HG03159 (cell line): Measurements from ENCODE around the gene IL12RB1.
"Not testable (repeated sequence)": the region's sequence is repeated elsewhere in the genome, so short reads cannot be mapped to it uniquely, and the experiment has no call there.

ENCODE experiments used
- ATAC-seq: cut with Tn5 transposase; IDR thresholded peaks from one replicate; pipeline ENCODE4 v1.9.1; 2021; ENCODE audit warnings: mild to moderate bottlenecking, moderate library complexity; ENCODE audit not compliant: unreplicated experiment

Gene IL12RB1

DNA sequence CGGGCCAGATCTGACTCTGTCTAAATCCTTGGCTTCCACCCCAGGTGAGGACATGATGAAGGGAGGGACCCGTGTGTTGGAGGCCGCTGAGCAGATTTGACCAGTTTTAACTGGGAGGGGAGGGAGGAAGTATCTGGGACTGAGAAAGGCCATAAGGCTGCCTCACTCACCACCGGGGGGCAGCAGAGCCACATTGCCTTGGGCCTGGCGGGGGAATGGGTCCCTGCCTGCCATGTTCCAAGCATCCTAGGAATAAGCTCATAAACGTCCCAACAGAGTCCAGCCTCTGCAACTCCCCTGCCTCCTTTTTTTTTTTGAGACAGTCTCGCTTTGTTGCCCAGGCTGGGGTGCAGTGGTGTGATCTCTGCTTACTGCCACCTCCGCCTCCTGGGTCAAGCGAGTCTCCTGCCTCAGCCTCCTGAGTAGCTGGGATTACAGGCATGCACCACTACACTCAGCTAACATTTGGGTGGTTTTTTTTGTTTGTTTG lies 26.3 kb upstream of the IL12RB1 start:
- no peak for ATAC-seq

DNA sequence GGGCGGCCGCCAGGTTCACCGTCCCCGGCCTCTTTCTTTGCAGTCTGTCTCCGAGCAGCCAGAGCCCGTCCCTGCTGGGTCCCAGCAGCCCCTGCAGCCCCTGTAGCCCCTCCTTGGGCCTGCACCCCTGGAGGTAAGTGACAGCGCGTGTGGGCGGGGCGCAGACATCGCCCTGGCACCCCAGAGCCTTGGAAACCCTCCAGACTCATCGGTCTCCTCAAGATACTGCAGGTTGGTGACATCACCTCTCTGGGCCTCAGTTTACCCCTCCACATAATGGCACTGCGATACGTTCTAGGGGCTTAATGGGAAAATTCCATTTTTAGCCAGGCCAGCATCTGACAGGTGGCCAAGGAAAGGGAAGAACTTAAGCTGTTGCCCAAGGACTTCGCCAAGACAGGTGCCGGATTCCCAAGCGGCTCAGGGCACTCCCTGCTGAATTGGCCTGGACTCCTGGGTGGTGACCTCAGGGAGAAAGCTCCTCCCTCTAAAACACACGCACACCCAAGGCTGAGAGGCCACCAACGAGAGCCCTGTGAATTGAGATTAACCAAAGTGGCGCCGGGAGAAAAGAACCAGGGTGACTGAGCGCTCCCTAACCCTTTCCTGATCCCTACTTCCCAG lies 24.0 kb upstream of the IL12RB1 start:
- ATAC-seq, result no peak

DNA sequence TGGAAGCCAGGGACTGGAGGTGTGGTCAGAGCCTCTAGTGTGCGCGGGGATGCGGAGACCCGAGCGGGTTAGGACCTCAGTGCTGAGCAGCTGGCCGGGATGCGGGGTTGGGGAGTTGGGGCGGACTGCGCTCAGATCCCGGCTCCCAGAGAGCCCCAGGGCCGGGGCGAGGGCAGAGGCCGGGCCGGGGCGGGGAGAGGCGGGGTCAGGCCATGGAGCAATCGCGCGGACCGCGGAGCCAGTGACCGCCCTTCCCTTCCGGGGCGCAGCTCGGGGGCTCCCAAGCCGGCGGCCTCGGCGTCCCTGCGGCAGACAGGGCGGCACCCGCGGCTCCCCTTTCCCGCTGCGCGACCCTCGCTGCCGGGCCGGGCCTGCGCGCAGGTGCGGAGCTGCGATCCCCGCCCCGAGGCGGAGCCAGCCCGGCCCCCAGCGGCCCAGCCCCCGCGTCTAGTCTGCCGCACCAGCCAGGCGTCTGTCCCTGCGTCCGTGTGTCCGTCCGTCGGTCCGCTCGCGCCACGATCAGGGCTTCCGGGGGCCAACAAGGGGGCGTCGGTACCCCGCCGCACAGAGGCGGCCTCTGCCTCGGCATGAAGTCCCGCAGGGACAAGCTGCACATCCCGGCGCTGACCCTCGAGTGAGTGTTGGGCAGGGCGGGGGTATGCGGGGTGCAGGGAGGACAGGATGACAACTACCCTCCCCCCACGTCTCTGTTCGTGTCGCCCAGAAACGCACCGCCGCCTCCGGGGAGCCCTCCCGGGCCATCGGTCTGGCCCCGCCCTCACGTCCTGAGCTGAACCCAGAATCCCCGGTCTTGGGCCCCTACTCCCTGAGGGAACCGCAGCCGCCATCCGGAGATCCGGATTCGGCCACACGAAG lies 23.2 kb upstream of the IL12RB1 start:
- no peak for ATAC-seq

DNA sequence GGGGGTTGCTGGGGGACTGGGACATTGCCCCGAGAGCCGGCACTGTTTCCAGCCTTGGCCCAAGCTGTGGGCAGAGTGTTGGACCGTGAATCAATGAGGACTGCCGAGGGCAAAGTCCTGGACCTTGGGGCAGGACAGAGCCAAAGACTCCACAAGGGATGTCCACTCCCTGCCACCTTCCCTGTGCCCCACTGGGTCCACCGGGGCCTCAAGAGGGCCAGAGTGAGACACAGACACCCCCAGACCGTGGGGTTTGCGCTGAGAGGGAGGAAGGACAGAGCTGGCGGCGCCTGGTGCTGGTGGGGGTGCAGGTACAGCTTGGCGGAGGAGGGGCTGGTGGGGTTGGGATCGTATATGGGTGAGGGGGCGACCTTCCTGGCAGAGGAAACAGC lies 22.6 kb upstream of the IL12RB1 start:
- no peak for ATAC-seq

DNA sequence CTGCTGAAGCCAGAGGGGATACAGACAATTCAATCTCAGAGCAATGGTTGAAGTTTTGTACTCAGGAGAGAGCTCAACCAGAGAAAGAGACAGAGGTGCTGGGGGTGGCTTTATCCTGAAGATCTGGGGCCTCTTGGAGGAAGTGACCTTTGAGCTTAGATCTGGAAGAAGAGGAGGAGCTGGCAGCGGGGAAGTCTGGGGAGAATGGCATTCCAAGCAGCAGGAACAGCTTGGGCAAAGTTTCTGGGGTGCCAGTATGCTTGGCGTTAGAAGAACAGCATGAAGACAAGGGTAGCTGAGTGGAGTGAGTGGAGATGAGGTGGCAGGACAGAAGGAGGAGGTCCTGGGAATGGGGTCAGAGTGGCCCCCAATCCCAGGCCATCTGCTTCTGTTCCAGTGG lies 22.2 kb upstream of the IL12RB1 start:
- ATAC-seq, result no peak

DNA sequence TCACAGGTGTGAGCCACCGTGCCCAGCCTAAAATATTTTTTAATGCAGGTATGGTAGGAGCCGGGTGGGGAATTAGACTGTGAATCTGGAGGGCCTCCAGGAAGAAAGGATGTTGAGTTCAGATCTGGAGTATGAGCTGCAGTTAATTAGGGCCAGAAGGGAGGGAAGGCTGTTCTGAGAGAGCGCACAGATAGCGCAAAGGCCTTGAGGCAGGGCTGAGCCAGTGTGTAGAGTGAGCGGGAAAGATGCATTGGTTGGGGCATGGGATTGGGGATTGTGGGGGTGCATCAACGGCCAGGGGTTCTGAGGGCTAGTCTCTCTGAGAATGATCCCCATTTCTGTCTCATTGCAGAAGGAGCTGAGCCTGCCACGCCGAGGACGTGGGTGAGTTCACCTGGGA lies 20.5 kb upstream of the IL12RB1 start:
- ATAC-seq, result no peak

DNA sequence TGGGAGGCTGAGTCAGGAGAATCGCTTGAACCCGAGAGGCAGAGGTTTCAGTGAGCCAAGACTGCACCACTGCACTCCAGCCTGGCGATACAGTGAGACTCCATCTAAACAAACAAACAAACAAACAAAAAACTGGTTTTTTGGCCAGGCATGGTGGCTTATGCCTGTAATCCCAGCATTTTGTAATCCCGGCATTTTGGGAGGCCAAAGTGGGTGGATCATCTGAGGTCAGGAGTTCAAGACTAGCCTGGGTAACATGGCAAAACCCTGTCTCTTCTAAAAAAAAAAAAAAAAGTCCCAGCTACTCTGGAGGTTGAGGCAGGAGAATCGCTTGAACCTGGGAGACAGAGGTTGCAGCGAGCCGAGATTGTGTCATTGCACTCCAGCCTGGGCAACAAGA lies 18.5 kb upstream of the IL12RB1 start:
- ATAC-seq, result not testable (repeated sequence)

DNA sequence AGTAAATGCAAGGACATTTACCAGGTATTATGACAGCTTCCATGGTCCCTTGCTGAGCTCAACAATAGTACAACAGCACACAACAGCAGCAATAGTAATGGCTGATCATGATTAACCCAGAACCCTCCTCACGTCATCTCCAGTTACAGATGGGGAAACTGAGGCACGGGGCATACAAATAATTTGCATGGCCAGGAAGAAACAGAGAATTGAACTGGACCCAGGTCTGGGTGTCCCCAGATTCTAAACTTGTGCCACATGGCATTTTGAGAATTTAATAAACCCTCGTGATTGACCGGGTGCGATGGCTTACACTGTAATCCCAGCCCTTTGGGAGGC lies 18.0 kb upstream of the IL12RB1 start:
- ATAC-seq, result no peak

DNA sequence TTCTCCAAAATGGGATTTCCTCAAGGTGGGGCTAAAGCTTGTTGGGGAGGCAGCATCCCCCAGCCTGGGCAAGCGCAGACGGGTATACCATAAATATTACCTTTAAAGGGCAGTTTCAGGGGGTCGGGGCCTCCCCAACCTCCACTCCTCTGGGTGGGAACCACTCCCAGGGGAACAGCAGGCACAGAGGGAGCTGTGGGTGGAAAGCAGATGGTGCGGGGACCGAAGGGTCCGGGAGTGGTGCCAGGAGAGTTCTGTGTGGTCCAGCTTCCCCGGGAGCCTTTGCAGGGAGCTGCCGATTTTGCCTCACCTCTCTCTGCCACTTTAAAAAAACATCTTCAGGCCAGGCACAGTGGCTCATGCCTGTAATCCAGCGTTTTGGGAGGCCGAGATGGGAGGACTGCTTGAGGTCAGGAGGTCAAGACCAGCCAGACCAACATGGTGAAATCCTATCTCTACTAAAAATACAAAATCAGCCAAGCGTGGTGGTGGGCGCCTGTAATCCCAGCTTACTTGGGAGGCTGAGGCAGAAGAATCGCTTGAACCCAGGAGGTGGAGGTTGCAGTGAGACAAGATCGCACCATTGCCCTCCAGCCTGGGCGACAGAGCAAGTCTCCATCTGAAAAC lies 16.3 kb upstream of the IL12RB1 start:
- no peak for ATAC-seq

DNA sequence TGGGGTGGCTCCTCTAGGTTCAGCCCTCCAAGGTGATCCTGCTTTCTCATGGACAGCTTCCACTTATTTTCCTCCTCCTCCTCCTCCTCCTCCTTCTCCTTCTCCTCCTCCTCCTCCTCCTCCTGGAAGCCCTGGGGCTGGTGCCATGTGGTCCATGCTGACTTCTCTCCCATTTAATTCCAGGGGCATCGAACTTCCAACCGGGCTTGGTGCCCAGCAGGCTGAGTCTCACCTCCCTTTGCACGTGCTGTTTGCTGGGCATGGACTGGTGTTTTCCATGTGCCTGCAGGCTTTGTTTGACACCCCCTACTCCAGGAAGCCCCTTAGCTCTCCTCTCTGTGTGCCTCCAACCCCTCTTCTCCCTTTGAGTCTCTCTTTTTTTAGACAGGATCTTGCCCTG lies 14.5 kb upstream of the IL12RB1 start:
- ATAC-seq, result no peak

DNA sequence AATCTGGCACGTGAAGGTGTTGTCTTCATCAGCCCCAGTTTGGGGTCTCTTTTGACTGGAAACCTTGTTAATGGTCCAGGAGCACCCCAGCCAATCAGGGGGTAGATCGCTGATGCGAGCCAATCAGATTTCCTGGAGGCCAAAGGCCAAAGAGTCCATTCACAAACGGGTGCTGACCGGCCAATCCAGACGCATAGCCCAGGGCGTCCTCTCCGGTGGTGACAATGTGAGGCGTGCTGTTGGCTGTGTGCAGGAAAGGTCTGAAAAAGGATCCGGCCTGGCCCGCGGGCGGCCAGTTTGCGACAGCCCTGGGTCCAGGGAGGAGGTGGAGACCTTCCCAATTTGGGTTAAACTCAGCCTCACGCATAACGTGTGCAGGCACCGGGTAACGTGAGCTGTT lies 14.0 kb upstream of the IL12RB1 start:
- ATAC-seq, result no peak

DNA sequence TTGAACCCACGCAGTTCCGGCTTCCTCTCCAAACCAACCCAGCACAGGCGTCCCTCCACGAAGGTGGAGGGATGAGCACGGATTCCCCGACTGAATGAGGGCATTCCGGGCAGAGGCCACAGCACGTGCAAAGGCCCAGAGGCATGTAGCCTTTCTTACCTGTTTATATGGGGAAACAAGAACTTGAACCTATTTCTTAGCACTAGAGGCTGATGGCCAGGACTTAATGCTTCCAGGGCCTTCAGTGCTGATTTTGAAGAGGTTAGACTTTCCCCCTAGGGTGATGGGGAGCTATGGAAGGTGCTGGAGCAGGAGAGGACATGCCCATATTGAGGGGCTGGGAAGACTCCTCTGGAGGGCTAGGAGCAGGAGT lies 12.9 kb upstream of the IL12RB1 start:
- ATAC-seq, result no peak

DNA sequence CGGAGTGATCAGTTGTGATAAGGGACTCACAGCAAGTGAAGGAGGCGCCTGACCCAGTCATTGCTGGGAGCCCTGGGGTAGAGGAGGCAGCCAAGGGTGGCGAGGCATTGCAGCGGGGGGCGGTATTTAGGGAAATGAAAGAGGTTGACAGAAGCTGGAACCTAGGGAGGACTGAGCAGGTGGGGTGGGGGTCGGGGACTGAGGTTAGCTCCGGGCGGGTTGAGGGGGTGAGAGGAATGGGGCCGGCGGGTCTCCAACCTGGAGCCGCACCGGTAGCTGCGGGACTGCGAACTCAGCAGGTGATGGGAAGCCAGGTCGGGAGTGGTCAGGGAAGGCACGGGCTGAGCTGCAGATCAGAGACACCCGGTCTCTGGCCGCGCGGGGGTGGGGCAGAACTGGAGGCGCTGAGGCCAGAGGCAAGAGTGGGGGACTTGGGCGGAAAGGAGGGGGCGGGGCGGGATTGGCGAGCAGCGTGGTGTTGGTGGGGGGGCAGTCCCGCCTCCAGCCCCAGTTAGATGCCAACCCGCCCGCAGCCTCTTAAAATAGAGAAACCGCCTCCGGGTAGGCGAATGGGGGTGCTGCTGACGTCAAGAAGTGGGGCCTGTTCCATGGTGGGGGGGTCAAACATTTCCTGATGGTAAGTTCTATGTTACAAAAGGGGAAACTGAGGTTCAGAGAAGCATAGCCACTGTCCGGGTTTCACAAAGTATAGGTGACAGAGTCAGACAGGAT lies 12.3 kb upstream of the IL12RB1 start:
- peak; percentile 55 for ATAC-seq

DNA sequence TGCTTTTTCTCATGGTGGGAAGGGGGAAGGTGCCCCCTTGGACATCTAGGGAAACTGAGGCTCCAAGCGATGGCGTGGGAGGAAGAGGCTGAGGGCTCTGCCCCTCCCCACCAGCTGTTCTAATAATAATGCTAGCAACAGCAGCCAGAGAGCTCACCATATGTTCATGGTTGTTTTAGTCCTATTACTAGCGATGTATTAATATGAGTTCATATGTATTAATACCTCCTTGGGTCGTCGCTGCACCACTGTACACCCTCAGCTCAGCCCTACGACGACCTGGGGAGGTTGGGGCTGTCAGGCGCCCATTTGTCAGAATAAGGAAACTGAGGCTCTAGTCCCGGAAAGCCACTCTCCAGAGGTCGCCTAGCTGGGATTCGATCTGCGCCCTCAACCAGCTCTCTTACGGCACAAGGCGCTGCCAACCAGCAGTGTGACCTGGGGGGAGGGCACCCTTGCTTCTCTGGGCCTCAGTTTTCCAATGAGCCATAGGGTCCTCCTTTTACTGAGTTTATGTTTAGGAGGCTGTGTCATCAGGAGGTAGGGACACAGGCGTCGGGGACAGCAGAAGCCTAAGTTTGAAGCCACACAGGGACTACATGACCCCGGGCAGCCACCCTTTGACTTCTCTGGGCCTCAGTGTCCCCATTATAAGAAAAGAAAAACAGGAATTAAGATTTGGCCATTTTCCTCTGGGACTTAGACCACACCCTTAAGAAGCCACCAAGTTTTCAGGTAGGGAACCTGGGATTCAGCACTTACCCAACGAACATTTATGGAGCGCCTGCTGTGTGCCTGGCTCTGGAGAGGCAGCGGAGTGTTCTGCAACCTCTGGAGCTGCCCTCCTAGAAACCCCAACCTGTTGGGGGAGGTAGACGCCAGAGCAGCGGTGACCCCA lies 11.5 kb upstream of the IL12RB1 start:
- peak; percentile 9 for ATAC-seq

DNA sequence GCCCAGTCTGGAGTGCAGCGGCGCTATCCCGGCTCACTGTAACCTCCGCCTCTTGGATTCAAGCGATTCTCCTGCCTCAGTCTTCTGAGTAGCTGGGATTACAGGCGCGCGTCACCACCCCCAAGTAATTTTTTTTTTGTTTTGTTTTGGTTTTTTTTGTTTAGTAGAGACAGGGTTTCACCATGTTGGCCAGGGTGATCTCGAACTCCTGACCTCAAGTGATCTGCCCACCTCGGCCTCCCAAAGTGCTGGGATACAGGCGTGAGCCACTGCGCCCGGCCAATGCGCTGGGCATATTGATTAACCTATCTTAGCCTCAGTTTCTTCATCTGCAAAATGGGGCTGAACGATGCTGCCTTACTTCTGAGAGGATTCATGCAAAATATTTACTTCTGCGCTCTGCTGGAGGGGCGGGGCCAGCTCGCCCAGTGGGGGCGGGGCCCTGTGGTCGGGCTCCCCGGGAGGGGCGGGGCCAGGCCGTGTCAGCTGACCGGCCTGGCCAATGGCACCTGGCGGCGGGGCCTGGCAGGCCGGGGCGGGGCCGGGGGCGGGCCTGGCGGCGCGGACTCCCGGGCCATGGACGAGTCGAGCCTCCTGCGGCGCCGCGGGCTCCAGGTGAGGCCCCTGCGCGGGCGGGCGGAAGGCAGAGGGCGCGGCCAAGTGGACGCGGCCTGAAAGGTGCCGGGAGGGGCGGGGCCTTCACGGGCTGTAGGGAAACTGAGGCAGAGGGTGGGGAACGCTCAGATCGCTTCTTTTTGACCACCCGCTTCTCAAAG lies 10.7 kb upstream of the IL12RB1 start, which contains the start of gene MAST3:
MAST3 (plus strand) TSS at position 562 of the 776 bp plus-strand sequence; CDS start at position 577, 15 bp downstream.
- no peak for ATAC-seq

DNA sequence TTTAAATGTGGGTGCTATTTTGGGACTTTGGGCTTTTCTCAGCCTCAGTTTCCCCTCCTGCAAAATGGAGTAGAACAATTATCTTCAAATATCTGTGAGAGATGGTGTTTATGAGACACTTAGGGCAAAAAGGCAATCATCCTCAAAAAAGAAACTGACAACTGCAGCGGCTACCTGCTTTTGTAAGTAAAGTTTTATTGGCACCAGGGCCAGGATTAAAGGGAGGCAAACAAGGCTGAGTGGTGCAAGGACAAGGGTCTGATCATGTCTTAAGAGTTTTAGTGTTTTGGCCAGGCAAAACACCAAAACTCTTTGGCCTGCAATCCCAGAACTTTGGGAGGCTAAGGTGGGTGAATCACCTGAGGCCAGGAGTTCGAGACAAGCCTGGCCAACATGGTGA lies 9.5 kb upstream of the IL12RB1 start:
- ATAC-seq, result no peak

DNA sequence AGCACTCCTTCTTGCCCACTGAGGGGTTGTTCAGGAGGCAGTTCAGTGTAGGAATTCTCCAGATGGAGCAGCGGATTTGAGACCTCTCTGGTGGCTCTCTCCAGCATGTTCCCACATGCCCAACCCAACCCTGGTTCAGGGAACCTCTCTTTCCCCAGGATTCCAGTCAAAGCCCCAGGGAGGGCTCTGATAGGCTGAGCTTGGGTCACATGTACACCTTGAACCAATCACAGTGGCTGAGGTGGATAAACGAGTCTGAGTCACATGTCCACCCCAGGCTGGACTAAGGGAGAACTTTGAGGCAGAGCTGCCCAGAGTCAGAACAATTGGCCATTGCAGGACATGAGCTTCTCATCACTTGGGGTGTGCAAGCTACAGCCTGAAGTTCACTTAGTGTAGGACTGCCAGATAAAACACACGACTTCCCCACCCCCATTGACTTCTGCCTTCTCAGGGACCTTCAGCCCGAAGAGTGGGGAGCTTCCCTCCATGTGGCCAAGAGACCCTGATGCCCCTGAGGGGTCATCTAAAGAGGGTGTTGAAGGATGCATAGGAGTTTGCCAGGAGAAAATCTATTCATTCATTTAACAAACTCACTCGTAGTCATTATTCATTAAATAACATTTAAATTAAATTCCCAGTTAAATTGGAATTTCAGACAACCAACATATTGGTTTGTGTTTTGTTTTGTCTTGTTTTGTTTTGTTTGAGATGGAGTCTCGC lies 6.9 kb upstream of the IL12RB1 start:
- ATAC-seq, result no peak

DNA sequence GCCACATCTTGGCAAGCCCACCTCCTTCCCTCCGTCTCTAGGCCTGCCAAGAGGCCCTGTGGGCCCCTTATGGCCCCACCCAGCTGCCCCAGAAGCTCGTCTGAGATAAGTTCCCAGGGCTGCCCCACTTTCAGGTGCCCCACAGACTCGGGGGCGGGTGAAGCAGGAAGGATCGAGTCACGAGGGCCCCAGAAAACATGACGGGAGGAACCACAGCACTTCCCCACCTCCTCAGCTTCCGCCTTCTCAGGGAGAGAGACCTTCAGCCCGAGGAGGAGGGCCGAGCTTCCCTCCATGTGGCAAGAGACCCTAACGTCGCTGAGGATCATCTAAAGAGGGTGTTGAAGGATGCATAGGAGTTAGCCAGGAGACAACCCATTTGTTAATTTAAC lies 4.5 kb upstream of the IL12RB1 start:
- ATAC-seq, result no peak
